Measurements from ENCODE around the gene ARPP21.
"Not testable (repeated sequence)": the region's sequence is repeated elsewhere in the genome, so short reads cannot be mapped to it uniquely, and the experiment has no call there.

Gene ARPP21

DNA sequence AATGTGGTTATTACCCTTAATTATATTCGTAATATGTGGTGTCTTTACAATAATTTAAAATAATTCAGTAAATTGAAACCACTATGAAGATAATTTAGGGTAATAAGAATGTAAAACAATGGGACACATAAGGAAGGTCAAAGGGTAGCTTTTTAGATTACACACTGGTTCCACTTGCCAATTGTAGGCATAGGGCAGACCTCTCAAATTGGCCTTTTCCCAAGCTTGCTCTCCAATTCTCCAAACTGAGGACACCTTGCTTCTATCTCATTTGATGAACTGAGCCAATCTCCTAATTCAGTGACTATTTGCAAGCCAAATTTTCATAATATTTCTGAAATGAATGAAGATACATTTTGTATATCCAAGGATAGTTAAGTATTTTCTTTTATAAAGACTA is 151.4 kb downstream of the ARPP21 start:
- DNase-seq (ENCODE audit: extremely low spot score) = no peak
- ChIA-PET CTCF (no interaction called here), POLR2A (no interaction called here)
- TF ChIP-seq FOXA1 (IDR thresholded peaks at IDR 0.05) (no peak), FOXM1 (IDR thresholded peaks at IDR 0.05; ENCODE audit: borderline replicate concordance) (no peak), SUZ12 (IDR thresholded peaks at IDR 0.05) (no peak), ARNT (IDR thresholded peaks at IDR 0.05) (no peak), TARDBP (IDR thresholded peaks at IDR 0.05) (no peak), HDGF (IDR thresholded peaks at IDR 0.05; ENCODE audit: borderline replicate concordance) (no peak), L3MBTL2 (conservative IDR thresholded peaks at IDR 0.05) (no peak), SP1 (IDR thresholded peaks at IDR 0.05) (no peak), LEF1 (IDR thresholded peaks at IDR 0.05; ENCODE audit: borderline replicate concordance) (no peak), FOXK2 (IDR thresholded peaks at IDR 0.05) (no peak), NFRKB (IDR thresholded peaks at IDR 0.05) (no peak), ZNF384 (IDR thresholded peaks at IDR 0.05) (no peak)

DNA sequence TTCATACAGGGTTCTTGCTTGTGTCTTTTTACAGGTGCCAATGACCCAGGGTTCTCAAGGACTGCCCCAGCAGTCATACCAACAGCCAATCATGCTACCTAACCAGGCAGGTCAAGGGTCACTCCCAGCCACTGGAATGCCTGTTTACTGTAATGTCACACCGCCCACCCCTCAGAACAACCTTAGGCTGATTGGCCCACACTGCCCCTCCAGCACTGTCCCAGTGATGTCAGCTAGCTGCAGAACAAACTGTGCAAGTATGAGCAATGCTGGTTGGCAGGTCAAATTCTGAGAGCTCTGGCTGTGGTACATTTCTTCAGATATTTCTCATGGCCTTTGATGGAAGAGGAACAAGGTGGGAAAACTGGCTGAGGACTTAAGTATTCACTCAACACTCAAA is 154.3 kb downstream of the ARPP21 start:
- ChIA-PET POLR2A (no interaction called here), CTCF (no interaction called here)
- DNase-seq (ENCODE audit: extremely low spot score) = no peak
- TF ChIP-seq NFRKB (IDR thresholded peaks at IDR 0.05) = no peak
- TF ChIP-seq TARDBP (IDR thresholded peaks at IDR 0.05) = no peak
- TF ChIP-seq ARNT (IDR thresholded peaks at IDR 0.05) = no peak
- no peak for TF ChIP-seq ELF4 (IDR thresholded peaks at IDR 0.05)
- TF ChIP-seq SUZ12 (IDR thresholded peaks at IDR 0.05) = no peak
- no peak for TF ChIP-seq SP1 (IDR thresholded peaks at IDR 0.05)
- TF ChIP-seq, protein P1, sequence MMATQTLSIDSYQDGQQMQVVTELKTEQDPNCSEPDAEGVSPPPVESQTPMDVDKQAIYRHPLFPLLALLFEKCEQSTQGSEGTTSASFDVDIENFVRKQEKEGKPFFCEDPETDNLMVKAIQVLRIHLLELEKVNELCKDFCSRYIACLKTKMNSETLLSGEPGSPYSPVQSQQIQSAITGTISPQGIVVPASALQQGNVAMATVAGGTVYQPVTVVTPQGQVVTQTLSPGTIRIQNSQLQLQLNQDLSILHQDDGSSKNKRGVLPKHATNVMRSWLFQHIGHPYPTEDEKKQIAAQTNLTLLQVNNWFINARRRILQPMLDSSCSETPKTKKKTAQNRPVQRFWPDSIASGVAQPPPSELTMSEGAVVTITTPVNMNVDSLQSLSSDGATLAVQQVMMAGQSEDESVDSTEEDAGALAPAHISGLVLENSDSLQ (IDR thresholded peaks at IDR 0.05) = no peak

DNA sequence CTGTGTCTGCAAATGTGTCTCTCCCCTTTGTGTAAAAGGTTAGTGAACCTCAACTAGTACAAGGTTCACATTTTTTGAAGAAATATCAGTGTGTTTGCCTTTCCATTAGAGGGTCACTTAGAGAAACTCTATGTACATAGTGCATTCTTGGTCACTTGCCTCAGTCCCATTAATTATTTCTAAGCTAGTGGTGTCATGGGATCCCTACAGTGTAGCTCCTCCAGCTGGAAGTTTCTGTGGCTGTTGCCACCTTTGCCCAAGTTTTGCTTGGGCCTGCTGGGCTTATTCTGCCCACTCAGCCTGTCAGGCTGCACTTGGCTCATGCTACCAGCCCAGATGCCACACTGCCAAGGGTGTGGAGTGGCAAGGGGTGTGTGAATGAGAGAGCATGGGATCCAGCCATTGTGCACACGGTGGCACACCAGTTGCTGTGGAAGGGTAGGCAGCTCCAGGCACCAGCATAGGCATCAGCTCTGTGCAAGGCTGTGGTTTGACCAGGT is 161.7 kb downstream of the ARPP21 start:
- TF ChIP-seq HDGF (IDR thresholded peaks at IDR 0.05; ENCODE audit: borderline replicate concordance) (no peak), ELF4 (IDR thresholded peaks at IDR 0.05) (no peak), FOXM1 (IDR thresholded peaks at IDR 0.05; ENCODE audit: borderline replicate concordance) (no peak), ARNT (IDR thresholded peaks at IDR 0.05) (no peak), BHLHE40 (IDR thresholded peaks at IDR 0.05; ENCODE audit: borderline replicate concordance) (no peak), L3MBTL2 (conservative IDR thresholded peaks at IDR 0.05) (no peak), CTBP1 (IDR thresholded peaks at IDR 0.05; ENCODE audit: borderline replicate concordance) (no peak), FOXA1 (IDR thresholded peaks at IDR 0.05) (no peak), FOXK2 (IDR thresholded peaks at IDR 0.05) (no peak), NFRKB (IDR thresholded peaks at IDR 0.05) (no peak), SP1 (IDR thresholded peaks at IDR 0.05) (no peak), ZNF384 (IDR thresholded peaks at IDR 0.05) (no peak), TARDBP (IDR thresholded peaks at IDR 0.05) (no peak), SUZ12 (IDR thresholded peaks at IDR 0.05) (no peak), LEF1 (IDR thresholded peaks at IDR 0.05; ENCODE audit: borderline replicate concordance) (no peak)
- TF ChIP-seq, protein P1 (IDR thresholded peaks at IDR 0.05) = no peak
- no peak for DNase-seq (ENCODE audit: extremely low spot score)
- ChIA-PET CTCF (no interaction called here), POLR2A (no interaction called here)

DNA sequence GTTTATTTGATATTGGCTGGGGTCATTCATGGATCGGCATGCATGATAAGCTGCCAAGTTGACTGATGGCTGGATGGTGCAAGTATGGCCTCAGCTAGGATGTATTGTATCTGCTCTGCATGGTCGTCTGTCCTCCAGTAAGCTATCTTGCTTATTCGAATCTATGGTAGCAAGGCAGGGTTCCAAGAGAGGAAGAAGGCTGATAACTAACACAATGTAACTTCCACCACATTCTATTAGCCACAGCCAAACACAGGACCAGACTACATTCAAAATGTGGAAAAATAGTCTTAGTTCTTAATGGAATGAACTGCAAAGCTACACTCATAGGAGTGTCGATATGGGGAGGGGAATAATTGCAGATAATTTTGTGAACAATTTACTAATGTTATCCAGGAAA is 175.2 kb downstream of the ARPP21 start:
- POLR2A ChIA-PET = no interaction called here
- CTCF ChIA-PET = no interaction called here

DNA sequence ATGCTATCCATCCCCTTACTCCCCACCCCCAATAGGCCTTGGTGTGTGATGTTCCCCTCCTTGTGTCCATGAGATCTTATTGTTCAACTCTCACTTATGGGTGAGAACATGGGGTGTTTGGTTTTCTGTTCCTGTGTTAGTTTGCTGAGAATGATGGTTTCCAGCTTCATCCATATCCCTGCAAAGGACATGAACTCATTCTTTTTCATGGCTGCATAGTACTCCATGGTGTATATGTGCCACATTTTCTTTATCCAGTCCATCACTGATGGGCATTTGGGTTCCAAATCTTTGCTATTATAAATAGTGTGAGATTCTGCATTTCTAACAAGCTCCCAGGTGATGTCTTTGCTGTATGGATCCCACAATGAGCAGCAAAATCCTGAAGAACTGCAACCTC is 176.5 kb downstream of the ARPP21 start:
- POLR2A ChIA-PET; DNase-seq (ENCODE audit: extremely low spot score); CTCF ChIA-PET: not testable (repeated sequence)

More for the DNA sequence above, 175.2 kb downstream of the ARPP21 start:
- DNase-seq (ENCODE audit: extremely low spot score) = no peak
- TF ChIP-seq L3MBTL2 (conservative IDR thresholded peaks at IDR 0.05) (no peak), CTBP1 (IDR thresholded peaks at IDR 0.05; ENCODE audit: borderline replicate concordance) (no peak), NFRKB (IDR thresholded peaks at IDR 0.05) (no peak)

DNA sequence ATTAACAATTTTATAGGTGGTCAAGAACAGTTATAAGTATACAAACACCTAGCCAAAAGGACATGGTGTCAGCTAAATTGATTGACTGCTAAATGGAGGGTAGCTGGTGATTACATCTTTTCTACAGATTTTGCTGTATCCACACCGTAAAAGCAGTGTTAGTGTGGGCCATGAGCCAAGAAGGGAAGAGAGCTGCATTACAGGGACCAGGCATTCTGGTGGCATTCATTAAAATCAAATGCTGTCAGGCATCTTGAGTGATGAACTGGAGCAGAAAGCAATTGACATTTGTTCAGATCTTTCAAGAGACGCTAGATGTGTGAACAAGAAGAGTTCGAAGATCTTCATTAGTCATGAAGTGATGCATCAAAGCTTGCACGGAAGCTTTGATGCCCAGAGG is 177.9 kb downstream of the ARPP21 start:
- TF ChIP-seq ELF4 (IDR thresholded peaks at IDR 0.05) = no peak
- TF ChIP-seq FOXK2 (IDR thresholded peaks at IDR 0.05) = no peak
- ChIA-PET CTCF (no interaction called here), POLR2A (no interaction called here)
- DNase-seq (ENCODE audit: extremely low spot score) = no peak

DNA sequence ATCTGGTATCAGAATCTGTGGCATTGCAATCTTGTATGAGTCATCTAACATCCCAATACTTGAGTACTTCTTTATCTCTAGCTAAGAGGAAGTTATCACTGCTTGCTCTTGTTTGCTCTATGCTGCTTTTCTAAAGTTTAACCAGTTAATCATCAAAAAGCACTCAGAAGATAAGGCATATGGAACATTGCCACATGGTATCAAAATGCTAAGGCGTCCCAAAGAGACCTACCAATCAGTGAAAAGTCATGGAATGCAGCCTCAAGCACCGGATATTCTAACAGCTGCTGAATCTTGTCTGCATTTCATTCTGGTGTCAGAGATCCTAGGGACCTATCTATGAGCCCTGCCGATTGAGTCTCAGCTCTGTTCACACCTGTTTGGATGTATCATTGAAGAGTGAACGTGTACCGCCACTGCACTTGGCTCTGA is 192.8 kb downstream of the ARPP21 start:
- DNase-seq (ENCODE audit: extremely low spot score) = no peak
- ChIA-PET CTCF (no interaction called here), POLR2A (no interaction called here)
- no peak for TF ChIP-seq LEF1 (IDR thresholded peaks at IDR 0.05; ENCODE audit: borderline replicate concordance)
- no peak for TF ChIP-seq BHLHE40 (IDR thresholded peaks at IDR 0.05; ENCODE audit: borderline replicate concordance)
- TF ChIP-seq SUZ12 (IDR thresholded peaks at IDR 0.05) = no peak
